Mesenchymal stem cell (in vitro differentiated cells and primary cell): ENCODE results near the gene NEK3.
A peak's percentile ranks its signal among the peaks of the same experiment; 100 is the strongest.
"Not testable (repeated sequence)": the region's sequence is repeated elsewhere in the genome, so short reads cannot be mapped to it uniquely, and the experiment has no call there.

ENCODE experiments used
- DNase-seq: peaks from one replicate; pipeline ENCODE4 v3.0.0-alpha.2; 2013
- H2AFZ ChIP-seq: one replicate; pipeline ENCODE4 v1.6.1; 2013; ENCODE audit warnings: low read depth, mild to moderate bottlenecking, control low read depth, inconsistent platforms, low read length, moderate library complexity
- H2AK5ac ChIP-seq: 2 replicates; pipeline ENCODE4 v1.6.1; 2013; ENCODE audit warnings: low read length, moderate library complexity, mild to moderate bottlenecking, inconsistent platforms; ENCODE audit not compliant: severe bottlenecking
- H2BK120ac ChIP-seq: one replicate; pipeline ENCODE4 v1.6.1; 2013; ENCODE audit warnings: low read depth, mild to moderate bottlenecking, inconsistent platforms, low read length, moderate library complexity
- H2BK12ac ChIP-seq, 2 experiments: one replicate each; pipeline ENCODE4 v1.6.1; 2013; ENCODE audit warnings: inconsistent platforms in 2 of 2, low read length in 2 of 2, mild to moderate bottlenecking in 2 of 2, moderate library complexity in 2 of 2, control low read depth in 1 of 2
- H2BK15ac ChIP-seq: one replicate; pipeline ENCODE4 v1.6.1; 2013; ENCODE audit warnings: mild to moderate bottlenecking, low read depth, inconsistent platforms; ENCODE audit not compliant: poor library complexity, severe bottlenecking
- H2BK5ac ChIP-seq: 2 replicates; pipeline ENCODE4 v1.6.1; 2013; ENCODE audit warnings: low read depth, mild to moderate bottlenecking, low read length, control low read depth, inconsistent platforms; ENCODE audit not compliant: poor library complexity, severe bottlenecking
- H3K14ac ChIP-seq, 2 experiments: one replicate each; pipeline ENCODE4 v1.6.1; 2013; ENCODE audit warnings: inconsistent platforms in 2 of 2, low read length in 2 of 2, control low read depth in 1 of 2, mild to moderate bottlenecking in 1 of 2, moderate library complexity in 1 of 2
- H3K18ac ChIP-seq, 2 experiments: one replicate each; pipeline ENCODE4 v1.6.1; 2013; ENCODE audit warnings: inconsistent platforms in 2 of 2, low read length in 2 of 2, control low read depth in 1 of 2, low read depth in 1 of 2, mild to moderate bottlenecking in 1 of 2
- H3K23ac ChIP-seq, 2 experiments: one replicate each; pipeline ENCODE4 v1.6.1; 2013; ENCODE audit warnings: inconsistent platforms in 2 of 2, low read length in 2 of 2, mild to moderate bottlenecking in 2 of 2, moderate library complexity in 2 of 2, control low read depth in 1 of 2
- H3K27ac ChIP-seq: 2 replicates; pipeline ENCODE4 v1.5.1; 2013; ENCODE audit warnings: mild to moderate bottlenecking, moderate library complexity, low read length, control low read depth, inconsistent platforms; ENCODE audit not compliant: poor library complexity, severe bottlenecking
- H3K27me3 ChIP-seq, 2 experiments: 2 replicates each; pipeline versions ENCODE4 v1.6.1 to v1.7.0; 2013; ENCODE audit warnings: low read length in 2 of 2, mild to moderate bottlenecking in 2 of 2, moderate library complexity in 2 of 2, control low read depth in 1 of 2, inconsistent platforms in 1 of 2; ENCODE audit not compliant: control insufficient read depth in 1 of 2, insufficient read depth in 1 of 2
- H3K36me3 ChIP-seq, 2 experiments: 2 replicates each; pipeline versions ENCODE4 v1.6.1 to v1.7.0; 2013; ENCODE audit warnings: low read length in 2 of 2, control low read depth in 1 of 2, inconsistent platforms in 1 of 2, low read depth in 1 of 2, mild to moderate bottlenecking in 1 of 2; ENCODE audit not compliant: insufficient read depth in 2 of 2, control insufficient read depth in 1 of 2
- H3K4ac ChIP-seq, 2 experiments: one replicate each; pipeline ENCODE4 v1.6.1; 2013; ENCODE audit warnings: inconsistent platforms in 2 of 2, low read length in 2 of 2, mild to moderate bottlenecking in 2 of 2, moderate library complexity in 2 of 2, control low read depth in 1 of 2, low read depth in 1 of 2
- H3K4me1 ChIP-seq: 2 replicates; pipeline ENCODE4 v1.6.1; 2013; ENCODE audit warnings: low read depth, low read length, control low read depth; ENCODE audit not compliant: control insufficient read depth, insufficient read depth
- H3K4me2 ChIP-seq: 2 replicates; pipeline ENCODE4 v1.6.1; 2013; ENCODE audit warnings: low read length, mild to moderate bottlenecking, inconsistent platforms; ENCODE audit not compliant: poor library complexity, severe bottlenecking
- H3K4me3 ChIP-seq, 2 experiments: 2 replicates each; pipeline versions ENCODE4 v1.5.1 to v1.7.0; 2013; ENCODE audit warnings: low read length in 2 of 2, mild to moderate bottlenecking in 2 of 2, control low read depth in 1 of 2, low read depth in 1 of 2; ENCODE audit not compliant: insufficient read depth in 1 of 2
- H3K79me1 ChIP-seq: replicated peaks from 2 replicates; pipeline ENCODE4 v1.6.1; 2013; ENCODE audit warnings: mild to moderate bottlenecking, control low read depth, low read length, inconsistent platforms; ENCODE audit not compliant: poor library complexity, severe bottlenecking
- H3K9ac ChIP-seq: 2 replicates; pipeline ENCODE4 v1.7.0; 2013; ENCODE audit warnings: mild to moderate bottlenecking, low read length, moderate library complexity
- H3K9me3 ChIP-seq: 2 replicates; pipeline ENCODE4 v1.7.0; 2013; ENCODE audit warnings: mild to moderate bottlenecking, low read length; ENCODE audit not compliant: control insufficient read depth
- H4K8ac ChIP-seq: one replicate; pipeline ENCODE4 v1.6.1; 2013; ENCODE audit warnings: inconsistent platforms, mild to moderate bottlenecking, low read length, moderate library complexity
- H4K91ac ChIP-seq: one replicate; pipeline ENCODE4 v1.6.1; 2013; ENCODE audit warnings: mild to moderate bottlenecking, low read length, inconsistent platforms
- WGBS: methylation state at CpG from one replicate; pipeline ENCODE4 v1.1.7; 2013; ENCODE audit warnings: mixed read lengths; 5-methylcytosine and 5-hydroxymethylcytosine counted together

The NEK3 gene

DNA sequence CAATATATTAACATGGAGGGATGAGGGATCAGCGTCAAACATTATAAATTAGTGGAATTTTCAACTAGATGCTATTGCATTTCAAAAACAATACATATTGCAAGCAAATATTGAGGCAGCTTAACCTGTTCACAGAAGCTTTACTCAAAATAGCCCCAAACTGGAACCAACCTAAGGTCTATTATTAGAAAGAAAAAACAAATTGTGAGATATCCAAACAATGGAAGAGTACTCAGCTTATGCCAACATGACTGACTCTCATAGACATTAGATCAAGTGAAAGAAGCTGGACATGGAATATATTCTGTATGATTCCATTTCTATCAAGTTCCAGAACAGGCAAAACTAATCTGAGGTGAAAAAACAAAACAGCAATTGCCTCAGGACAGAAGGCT is 27.6 kb upstream of the NEK3 start:
- Histone ChIP-seq H3K4ac (no peak overlapping the region), H4K8ac (no peak overlapping the region), H3K79me1 (peaks cover 17% of the 10 kb centered on the region), H3K27me3 (no peaks in the 10 kb centered on the region), H3K14ac (no peak overlapping the region), H3K9ac (no peak overlapping the region), H4K91ac (no peak overlapping the region), H2AK5ac (no peak overlapping the region), H2BK12ac (no peak overlapping the region), H3K9me3 (no peaks in the 10 kb centered on the region), H3K27ac (no peak overlapping the region), H2BK15ac (no peak overlapping the region), H3K4me2 (no peak overlapping the region), H3K4me3 (no peak overlapping the region), H3K4me1 (peaks cover 1% of the 10 kb centered on the region), H3K18ac (no peak overlapping the region), H3K23ac (no peak overlapping the region), H3K36me3 (peaks cover 11 to 31% of the 10 kb centered on the region in 2 experiments), H2AFZ (no peak overlapping the region), H2BK120ac (no peak overlapping the region), H2BK5ac (no peak overlapping the region)
- WGBS, result no CpG with 5 or more reads among the region's 1 CpG
- no peak for DNase-seq

DNA sequence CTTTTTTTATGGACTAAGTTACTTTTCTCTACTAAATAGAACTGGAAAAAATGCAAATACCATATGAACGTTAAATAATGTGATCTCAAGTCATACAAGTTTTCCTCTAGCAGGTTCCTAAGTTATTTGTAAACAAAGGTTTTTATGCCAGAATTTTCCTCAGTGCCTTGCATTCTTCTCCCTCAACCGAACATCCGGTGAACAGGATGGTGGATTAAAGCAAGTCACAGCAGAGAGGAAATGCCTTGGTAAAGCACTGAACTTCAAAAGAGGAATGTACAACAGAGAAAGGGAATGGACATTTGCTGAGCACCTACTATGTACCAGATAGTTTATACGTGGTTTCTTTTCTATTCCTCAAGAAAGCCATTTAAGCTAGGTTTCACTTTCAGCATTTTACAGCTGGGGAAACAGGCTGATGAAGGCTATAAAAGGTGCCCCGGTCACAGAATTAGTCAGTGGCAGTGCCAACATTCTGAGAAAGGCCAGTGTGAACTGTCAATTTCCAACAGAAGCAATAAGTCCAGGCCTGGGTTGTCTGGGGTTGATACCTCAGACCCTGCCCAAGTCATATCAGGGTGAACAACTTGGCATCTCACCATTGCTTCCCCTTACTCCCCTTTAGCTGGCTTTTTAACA is 22.0 kb upstream of the NEK3 start:
- not testable (repeated sequence) for H4K8ac ChIP-seq, H3K79me1 ChIP-seq, H3K14ac ChIP-seq, H3K27ac ChIP-seq, H2BK5ac ChIP-seq, DNase-seq, H2AFZ ChIP-seq, H2BK15ac ChIP-seq, H3K4me1 ChIP-seq, H3K4me3 ChIP-seq, H2AK5ac ChIP-seq, H3K4me2 ChIP-seq, H3K4ac ChIP-seq, H2BK12ac ChIP-seq, H3K23ac ChIP-seq, H2BK120ac ChIP-seq, H3K27me3 ChIP-seq, H3K18ac ChIP-seq, H3K9me3 ChIP-seq, H4K91ac ChIP-seq
- peaks cover 15 to 57% of the 10 kb centered on the region in 2 experiments for H3K36me3 ChIP-seq
- 81% methylated on average over 3 of the region's 5 CpGs for WGBS
- peak overlapping the region; percentile 45 for H3K9ac ChIP-seq

DNA sequence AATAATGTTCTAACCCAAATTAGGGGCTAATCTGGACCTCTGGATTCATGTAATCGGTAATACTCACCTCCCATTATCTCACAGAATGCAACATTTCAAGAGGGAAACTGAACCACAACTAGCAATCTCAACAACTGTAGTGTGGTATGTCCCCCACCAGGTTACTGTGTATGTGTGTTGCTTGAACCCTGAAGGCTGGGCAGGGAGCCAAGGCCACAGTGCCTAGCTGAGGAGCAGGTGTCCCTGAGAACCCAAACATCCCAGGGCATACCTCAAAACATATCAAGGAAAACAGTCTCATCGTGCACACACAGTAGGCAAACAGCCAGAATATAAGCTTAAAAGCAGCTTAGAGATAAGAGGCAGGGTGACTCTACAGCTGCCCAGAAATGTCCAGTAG is 20.5 kb upstream of the NEK3 start:
- Histone ChIP-seq H3K14ac (no peak overlapping the region), H3K23ac (no peak overlapping the region), H2BK15ac (no peak overlapping the region)

DNA sequence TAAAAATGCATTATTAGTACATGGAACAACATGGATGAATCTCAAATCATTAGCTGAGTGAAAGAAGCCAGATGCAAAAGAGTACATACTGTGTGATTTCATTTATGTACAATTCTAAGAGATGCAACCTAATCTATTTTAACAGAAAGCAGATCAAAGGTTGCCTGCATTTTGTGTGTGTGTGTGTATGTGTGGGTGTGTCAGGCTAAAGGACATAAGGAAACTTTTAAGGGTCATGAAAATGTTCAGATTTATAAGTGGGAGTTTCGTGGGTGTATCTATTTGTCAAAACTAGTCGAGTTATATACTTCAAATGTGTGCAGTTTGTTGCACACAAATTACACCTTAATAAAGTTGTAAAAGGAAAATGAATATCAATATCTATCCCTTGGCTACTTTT is 17.9 kb upstream of the NEK3 start:
- WGBS, result 83% methylated on average over 2 of the region's 2 CpGs
- no peak overlapping the region for H2AFZ ChIP-seq
- no peak overlapping the region for H3K9ac ChIP-seq
- no peaks in the 10 kb centered on the region for H3K4me1 ChIP-seq
- no peak overlapping the region for H4K91ac ChIP-seq
- no peak overlapping the region for H3K27ac ChIP-seq
- no peak overlapping the region for H4K8ac ChIP-seq
- H3K14ac ChIP-seq, result no peak overlapping the region
- H2BK15ac ChIP-seq, result no peak overlapping the region
- no peak overlapping the region for H2BK5ac ChIP-seq
- no peak overlapping the region for H2AK5ac ChIP-seq
- H3K23ac ChIP-seq, result no peak overlapping the region
- peaks cover 8 to 66% of the 10 kb centered on the region in 2 experiments for H3K36me3 ChIP-seq
- H3K27me3 ChIP-seq, result no peaks in the 10 kb centered on the region
- H3K18ac ChIP-seq, result no peak overlapping the region
- H3K4me2 ChIP-seq, result no peak overlapping the region
- H2BK120ac ChIP-seq, result no peak overlapping the region
- H3K4me3 ChIP-seq, result no peak overlapping the region
- H3K4ac ChIP-seq, result no peak overlapping the region
- H2BK12ac ChIP-seq, result no peak overlapping the region
- no peak for DNase-seq
- H3K79me1 ChIP-seq, result peaks cover 2% of the 10 kb centered on the region
- no peaks in the 10 kb centered on the region for H3K9me3 ChIP-seq

More for the DNA sequence above, 20.5 kb upstream of the NEK3 start:
- Histone ChIP-seq H2BK120ac (no peak overlapping the region), H3K9ac (no peak overlapping the region), H3K27me3 (no peaks in the 10 kb centered on the region), H2BK5ac (no peak overlapping the region), H2AK5ac (no peak overlapping the region), H3K36me3 (peaks cover 9 to 59% of the 10 kb centered on the region in 2 experiments), H3K79me1 (peaks cover 5% of the 10 kb centered on the region), H2BK12ac (no peak overlapping the region), H3K4me1 (no peaks in the 10 kb centered on the region), H3K4me3 (no peak overlapping the region), H2AFZ (no peak overlapping the region), H3K4me2 (no peak overlapping the region), H4K91ac (no peak overlapping the region), H3K9me3 (no peaks in the 10 kb centered on the region), H3K18ac (no peak overlapping the region), H4K8ac (no peak overlapping the region), H3K4ac (no peak overlapping the region), H3K27ac (no peak overlapping the region)
- DNase-seq, result no peak
- WGBS, result 92% methylated on average over 2 of the region's 2 CpGs
